K562 (cell line): ENCODE results near the gene TTC33. TPM values are rescaled to one million over a fixed set of nuclear protein-coding genes. Genes with fewer than 3 reads are reported as not detected.
"Not testable (repeated sequence)": the region's sequence is repeated elsewhere in the genome, so short reads cannot be mapped to it uniquely, and the experiment has no call there.

ENCODE experiments used
- ATAC-seq: fragments of 200-7000 bp; cut with Tn5 transposase; 3 replicates; pipeline ENCODE4 v1.9.1; 2020; ENCODE audit warnings: moderate library complexity
- BruUV-seq: library from RNA; stranded (reverse); fragments of 400-500 nt; replicated peaks from 2 replicates; lab custom pipeline; 2021; lab: Mats Ljungman, UMichigan
- CTCF ChIA-PET: fragments of 300-600 bp; formaldehyde crosslinking; extraction: SDS; loops from one replicate; lab custom pipeline; 2021; ENCODE audit warnings: low intra/inter-chr PET ratio; lab: Yijun Ruan, JAX
- POLR2A ChIA-PET: fragments of 300-600, 350-650 bp; sonication (Branson Sonifier 250); formaldehyde crosslinking; extraction: SDS; loops from one replicate; lab custom pipeline; 2021; ENCODE audit warnings: antibody characterized with exemption, inconsistent platforms; lab: Yijun Ruan, JAX
- DNase-seq, 4 experiments: peaks; one replicate each; pipeline versions ENCODE4 v3.0.0 to v3.0.0-alpha.2; 2011 to 2018; ENCODE audit warnings: low spot score in 3 of 4, mixed read lengths in 3 of 4; ENCODE audit errors: extremely low read depth in 1 of 4
- FAIRE-seq: peaks from 2 replicates; lab custom pipeline; 2011; peaks lifted over from hg19 to GRCh38; lab: Jason Lieb, UNC
- H2AFZ ChIP-seq: 2 replicates; pipeline ENCODE4 v1.6.0; 2011; ENCODE audit warnings: low read depth, low read length, control low read depth, inconsistent platforms
- H3K27ac ChIP-seq: fragments of 200-600 bp; 3 replicates; pipeline ENCODE4 v1.8.0; 2011; ENCODE audit warnings: low read depth, mild to moderate bottlenecking, control low read depth, inconsistent platforms, low read length, moderate library complexity, mixed read lengths; ENCODE audit errors: extremely low read depth
- H3K27me3 ChIP-seq, 2 experiments: fragments of 300-600 bp in 1 of 2; 2 replicates in 1 of 2; 3 replicates in 1 of 2; pipeline versions ENCODE4 v1.6.0 to v1.8.0; 2011; ENCODE audit warnings: inconsistent platforms in 2 of 2, low read length in 2 of 2, mild to moderate bottlenecking in 1 of 2, mixed read lengths in 1 of 2, moderate library complexity in 1 of 2; ENCODE audit not compliant: control insufficient read depth in 2 of 2, insufficient read depth in 2 of 2
- H3K36me3 ChIP-seq: fragments of 300-600 bp; 3 replicates; pipeline ENCODE4 v1.8.0; 2011; ENCODE audit warnings: mild to moderate bottlenecking, low read length, inconsistent platforms; ENCODE audit not compliant: control insufficient read depth, insufficient read depth
- H3K4me1 ChIP-seq, 2 experiments: fragments of 200-600 bp in 1 of 2; replicated peaks in 1 of 2; 2 replicates in 1 of 2; 3 replicates in 1 of 2; pipeline versions ENCODE4 v1.5.1 to v1.8.0; 2011; ENCODE audit warnings: inconsistent platforms in 2 of 2, low read length in 2 of 2, mild to moderate bottlenecking in 1 of 2, mixed read lengths in 1 of 2, moderate library complexity in 1 of 2; ENCODE audit not compliant: control insufficient read depth in 2 of 2, insufficient read depth in 2 of 2
- H3K4me2 ChIP-seq: 2 replicates; pipeline ENCODE4 v1.6.1; 2011; ENCODE audit warnings: low read length, control low read depth, inconsistent platforms, mixed read lengths; ENCODE audit not compliant: insufficient read depth
- H3K4me3 ChIP-seq: fragments of 200-600 bp; sonication (generic), shearing (Covaris generic); 2 replicates; pipeline ENCODE4 v1.5.1; 2016; ENCODE audit warnings: control low read depth, inconsistent platforms
- H3K79me2 ChIP-seq: fragments of 200-600 bp; 3 replicates; pipeline ENCODE4 v1.8.0; 2011; ENCODE audit warnings: low read length, inconsistent platforms; ENCODE audit not compliant: control insufficient read depth, insufficient read depth
- H3K9ac ChIP-seq, 2 experiments: 2 replicates each; pipeline versions ENCODE4 v1.6.0 to v1.6.1; 2011; ENCODE audit warnings: low read depth in 2 of 2, low read length in 2 of 2, control low read depth in 1 of 2, inconsistent platforms in 1 of 2, mild to moderate bottlenecking in 1 of 2, mixed read lengths in 1 of 2; ENCODE audit not compliant: insufficient read depth in 1 of 2
- H3K9me1 ChIP-seq: one replicate; pipeline ENCODE4 v1.6.0; 2011; ENCODE audit warnings: inconsistent platforms, mild to moderate bottlenecking, low read length, moderate library complexity; ENCODE audit not compliant: control insufficient read depth, insufficient read depth
- H3K9me3 ChIP-seq: replicated peaks from 2 replicates; pipeline ENCODE4 v1.5.1; 2011; ENCODE audit warnings: low read depth, low read length, inconsistent platforms; ENCODE audit not compliant: control insufficient read depth, insufficient read depth
- H4K20me1 ChIP-seq: replicated peaks from 2 replicates; pipeline ENCODE4 v1.6.1; 2011; ENCODE audit warnings: low read length, inconsistent platforms, mixed read lengths; ENCODE audit not compliant: control insufficient read depth, insufficient read depth
- ARNT ChIP-seq, 2 experiments: fragments of 450-650 bp; IDR thresholded peaks; 2 replicates each; pipeline ENCODE4 v1.6.1; 2016; ENCODE audit warnings: mild to moderate bottlenecking in 1 of 2
- CBX2 ChIP-seq: fragments of 200-600 bp; sonication (generic); IDR thresholded peaks from one replicate; pipeline ENCODE4 v1.6.1; 2012; ENCODE audit warnings: mild to moderate bottlenecking, low read length, inconsistent platforms; ENCODE audit not compliant: insufficient read depth, poor library complexity, severe bottlenecking
- ELF2 ChIP-seq: fragments of 250-450 bp; sonication (Bioruptor Pico); IDR thresholded peaks from 2 replicates; pipeline ENCODE4 v1.5.0; 2021; ENCODE audit warnings: mild to moderate bottlenecking
- KDM4B ChIP-seq, 2 experiments: fragments of 450-650 bp in 1 of 2; sonication (generic) in 1 of 2; IDR thresholded peaks; 2 replicates each; pipeline ENCODE4 v1.6.1; 2016 to 2017; ENCODE audit warnings: borderline replicate concordance in 2 of 2, antibody characterized with exemption in 1 of 2, low read depth in 1 of 2, mild to moderate bottlenecking in 1 of 2
- KLF13 ChIP-seq: fragments of 450-650 bp; IDR thresholded peaks from 2 replicates; pipeline ENCODE4 v1.6.1; 2016; ENCODE audit warnings: missing genetic modification characterization, low read depth, mild to moderate bottlenecking, missing compliant biosample characterization, moderate library complexity, borderline replicate concordance
- MLLT1 ChIP-seq, 2 experiments: fragments of 450-650 bp; IDR thresholded peaks; 2 replicates each; pipeline ENCODE4 v1.6.1; 2016
- ZBTB11 ChIP-seq, 3 experiments: fragments of 200-800 bp in 1 of 3; fragments of 250-450 bp in 1 of 3; fragments of 450-650 bp in 1 of 3; sonication (Bioruptor Pico) in 1 of 3; sonication (Bioruptor generic) in 1 of 3; formaldehyde crosslinking in 1 of 3; IDR thresholded peaks; 2 replicates each; pipeline versions ENCODE4 v1.6.1 to v1.8.0; 2016 to 2022; ENCODE audit warnings: mild to moderate bottlenecking in 2 of 3, missing genetic modification characterization in 2 of 3, missing compliant biosample characterization in 1 of 3, moderate library complexity in 1 of 3
- ZNF717 ChIP-seq: fragments of 250-450 bp; sonication (Bioruptor Pico); IDR thresholded peaks from 2 replicates; pipeline ENCODE4 v1.5.0; 2021
- ZNF764 ChIP-seq: fragments of 250-450 bp; sonication (Bioruptor Pico); IDR thresholded peaks from 2 replicates; pipeline ENCODE4 v1.4.0; 2020; ENCODE audit warnings: low read depth, mild to moderate bottlenecking, moderate library complexity
- WGBS: fragments of 100-300 bp; shearing (Covaris generic); methylation state at CpG from one replicate; pipeline ENCODE4 v1.1.6; 2016; ENCODE audit warnings: low coverage, mixed read lengths; ENCODE audit not compliant: insufficient coverage; ENCODE audit errors: missing lambda C conversion rate; 5-methylcytosine and 5-hydroxymethylcytosine counted together
- in situ Hi-C: fragments of 300-500 bp; cut with MboI; formaldehyde crosslinking; loops from 4 replicates; pipeline ENCODE4 v1.15.0; 2018; ENCODE audit warnings: inconsistent platforms, mixed read lengths
- intact Hi-C: fragments of 100-400 bp; cut with micrococcal nuclease; formaldehyde crosslinking; loops from 2 replicates; pipeline ENCODE4 v1.14.2; 2022
- polyA plus RNA-seq, 8 experiments: library from polyadenylated mRNA; depleted of rRNA in 4 of 8; stranded (reverse) in 5 of 8; unstranded in 3 of 8; fragments of >200 nt; fragmentation: Nextera tagmentation in 2 of 8; fragmentation: Illumina TruSeq in 1 of 8; extraction: Ambion mirVana in 2 of 8; extraction: Trizol in 1 of 8; gene quantifications; 2 replicates each; pipeline versions ENCODE4 v1.2.1 to v1.2.3, GENCODE V29; 2011 to 2014; ENCODE audit warnings: inconsistent platforms in 1 of 8, missing spikeins in 1 of 8
- total RNA-seq, 7 experiments: library from RNA; depleted of rRNA in 6 of 7; stranded (reverse); fragments of >200 nt in 6 of 7; fragmentation: Illumina TruSeq in 2 of 7; extraction: Trizol in 2 of 7; gene quantifications; 2 replicates each; pipeline versions ENCODE4 v1.2.1 to v1.2.3, GENCODE V29; 2011 to 2021; ENCODE audit warnings: low replicate concordance in 1 of 7

The TTC33 gene
- total and polyA plus RNA-seq, 9 of the 15 experiments (the other 6 are each of a cell fraction or from before 2014, with no cell fraction given): 11.5 to 24.9 (median 21.1) TPM

DNA sequence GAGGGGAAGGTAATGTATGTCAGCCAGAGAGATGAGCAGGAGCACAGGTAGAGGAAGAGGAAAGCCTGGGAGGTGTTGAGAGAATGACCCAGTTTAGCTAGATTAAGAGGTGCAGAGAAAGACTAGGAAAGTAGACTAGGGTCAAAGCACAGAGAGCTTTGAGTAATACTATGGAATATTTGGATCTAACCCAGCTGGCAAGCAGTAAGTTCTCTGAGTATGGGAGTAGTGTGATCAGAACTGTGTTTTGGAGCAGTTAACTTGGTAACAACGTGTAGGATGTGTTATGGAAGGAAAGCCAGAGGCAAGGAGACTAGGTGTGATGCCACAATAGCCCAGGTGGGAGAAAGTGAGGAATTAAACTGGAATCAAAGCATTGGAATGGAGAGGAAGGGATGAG lies 160.9 kb downstream of the TTC33 start:
- H3K27me3 ChIP-seq: no peaks in the 10 kb centered on the region
- no peak overlapping the region for H2AFZ ChIP-seq
- ATAC-seq: no peak
- TF ChIP-seq ZNF764 (CRISPR knock-in tag) (no peak), MLLT1 (IDR thresholded peaks at IDR 0.05) (no peak), ARNT (IDR thresholded peaks at IDR 0.05) (no peak), ZBTB11 (CRISPR knock-in tag; IDR thresholded peaks at IDR 0.05) (no peak), KDM4B (IDR thresholded peaks at IDR 0.05; ENCODE audit: borderline replicate concordance in 2 of 2, low read depth in 1 of 2) (no peak), ELF2 (no peak), CBX2 (no peak), KLF13 (no peak), ZNF717 (CRISPR knock-in tag) (no peak)
- no peak overlapping the region for H3K4me3 ChIP-seq
- no peaks in the 10 kb centered on the region for H3K79me2 ChIP-seq
- no peak for DNase-seq
- 0% methylated on average over 1 of the region's 1 CpG for WGBS
- H3K9me1 ChIP-seq: no peaks in the 10 kb centered on the region
- no peaks in the 10 kb centered on the region for H3K9me3 ChIP-seq
- in situ Hi-C loops (no loop called here), intact Hi-C loops (no loop called here)
- POLR2A ChIA-PET: no interaction called here
- no peak overlapping the region for H3K27ac ChIP-seq
- FAIRE-seq: no peak
- no peak overlapping the region for H3K9ac ChIP-seq
- no peaks in the 10 kb centered on the region for H3K4me1 ChIP-seq
- no peaks in the 10 kb centered on the region for H4K20me1 ChIP-seq
- H3K4me2 ChIP-seq: no peak overlapping the region
- no TSS peak for BruUV-seq
- H3K36me3 ChIP-seq: no peaks in the 10 kb centered on the region
- CTCF ChIA-PET: no interaction called here

DNA sequence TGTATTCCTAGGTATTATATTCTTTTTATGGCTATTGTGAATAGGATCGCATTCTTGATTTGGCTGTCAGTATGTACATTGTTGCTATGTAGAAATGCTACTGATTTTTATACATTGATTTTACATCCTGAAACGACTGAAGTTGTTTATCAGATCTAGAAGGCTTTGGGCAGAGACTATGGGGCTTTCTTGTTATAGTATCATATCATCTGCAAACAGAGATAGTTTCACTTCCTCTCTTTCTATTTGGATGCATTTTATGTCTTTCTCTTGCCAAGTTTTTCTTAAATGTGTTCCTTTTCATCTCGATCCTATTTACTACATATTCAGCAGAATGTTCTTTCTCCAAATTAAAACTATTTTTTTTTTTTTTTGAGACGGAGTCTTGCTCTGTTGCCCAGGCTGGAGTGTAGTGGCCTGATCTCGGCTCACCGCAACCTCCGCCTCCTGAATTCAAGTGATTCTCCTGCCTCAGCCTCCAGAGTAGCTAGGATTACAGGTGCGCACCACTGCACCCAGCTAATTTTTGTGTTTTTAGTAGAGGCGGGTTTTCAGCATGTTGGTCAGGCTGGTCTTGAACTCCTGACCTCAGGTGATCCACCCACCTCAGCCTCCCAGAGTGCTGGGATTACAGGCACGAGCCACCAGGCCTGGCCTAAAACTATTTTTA lies 163.9 kb downstream of the TTC33 start:
- H3K27me3 ChIP-seq, H3K4me1 ChIP-seq, H3K9me3 ChIP-seq, H3K4me2 ChIP-seq, ATAC-seq, BruUV-seq, FAIRE-seq, H3K27ac ChIP-seq, H4K20me1 ChIP-seq, H3K4me3 ChIP-seq, in situ Hi-C loops, H3K36me3 ChIP-seq, H3K9ac ChIP-seq, H3K79me2 ChIP-seq, intact Hi-C loops, POLR2A ChIA-PET, H2AFZ ChIP-seq, DNase-seq, H3K9me1 ChIP-seq: not testable (repeated sequence)
- CTCF ChIA-PET: interaction anchor here (0.6 kb wide), 1 partner anchor 1858 kb away, joined by 3 read pairs; no protein-coding TSS in a partner anchor
- 4% methylated on average over 10 of the region's 10 CpGs for WGBS
